ENCODE results near the gene RERE.

Gene RERE

GRCh38 chr1:8525216-8525557, 292.3 kb downstream of the RERE start:
- H3K27ac ChIP-seq: peak overlapping the region; percentile 72
- no peaks in the 10 kb centered on the region for H3K9me3 ChIP-seq (ENCODE audit: low read depth, low read length)
- no peak for DNase-seq (ENCODE audit: low read depth, low spot score)
- peak overlapping the region; percentile 76 for H3K4me3 ChIP-seq
- no peak for TF ChIP-seq FOXP2 (optimal IDR thresholded peaks at IDR 0.05; ENCODE audit: control extremely low read depth, extremely low read length, insufficient read depth)
- TF ChIP-seq POLR2AphosphoS5 (IDR thresholded peaks at IDR 0.05; ENCODE audit: borderline replicate concordance, low read depth, low read length): no peak
- no peak for TF ChIP-seq EZH2 (IDR thresholded peaks at IDR 0.05)
- H3K36me3 ChIP-seq (ENCODE audit: insufficient read depth, low read length): 0 out of 2 replicates have a peak, but pooled peaks cover 4% of the 10 kb centered on the region
- H3K9ac ChIP-seq (ENCODE audit: insufficient read length): peak overlapping the region; percentile 69

- Histone ChIP-seq H3K27ac (no peak overlapping the region), H3K9ac (ENCODE audit: insufficient read length) (peak overlapping the region; percentile 69), H3K4me3 (peak overlapping the region; percentile 76), H3K36me3 (ENCODE audit: insufficient read depth, low read length) (0 out of 2 replicates have a peak, but pooled peaks cover 4% of the 10 kb centered on the region), H3K9me3 (ENCODE audit: low read depth, low read length) (no peaks in the 10 kb centered on the region)
- DNase-seq (ENCODE audit: low read depth, low spot score): no peak
- TF ChIP-seq FOXP2 (optimal IDR thresholded peaks at IDR 0.05; ENCODE audit: control extremely low read depth, extremely low read length, insufficient read depth) (no peak), EZH2 (IDR thresholded peaks at IDR 0.05) (no peak), POLR2AphosphoS5 (IDR thresholded peaks at IDR 0.05; ENCODE audit: borderline replicate concordance, low read depth, low read length) (no peak)
Measured at GRCh38 chr1:8524627-8525157, 292.7 kb downstream of the RERE start.

- no peak overlapping the region for H3K4me3 ChIP-seq
- no peak for DNase-seq (ENCODE audit: low read depth, low spot score)
- H3K9me3 ChIP-seq (ENCODE audit: low read depth, low read length): no peaks in the 10 kb centered on the region
- no peak for TF ChIP-seq POLR2AphosphoS5 (IDR thresholded peaks at IDR 0.05; ENCODE audit: borderline replicate concordance, low read depth, low read length)
- TF ChIP-seq EZH2 (IDR thresholded peaks at IDR 0.05): no peak
- no peak for TF ChIP-seq FOXP2 (optimal IDR thresholded peaks at IDR 0.05; ENCODE audit: control extremely low read depth, extremely low read length, insufficient read depth)
- H3K36me3 ChIP-seq (ENCODE audit: insufficient read depth, low read length): 0 out of 2 replicates have a peak, but pooled peaks cover 4% of the 10 kb centered on the region
- no peak overlapping the region for H3K9ac ChIP-seq (ENCODE audit: insufficient read length)
- no peak overlapping the region for H3K27ac ChIP-seq
Measured at GRCh38 chr1:8523666-8524206, 293.7 kb downstream of the RERE start.

- H3K9ac ChIP-seq (ENCODE audit: insufficient read length): peak overlapping the region; percentile 38
- TF ChIP-seq EZH2 (IDR thresholded peaks at IDR 0.05) (no peak), FOXP2 (optimal IDR thresholded peaks at IDR 0.05; ENCODE audit: control extremely low read depth, extremely low read length, insufficient read depth) (no peak), POLR2AphosphoS5 (IDR thresholded peaks at IDR 0.05; ENCODE audit: borderline replicate concordance, low read depth, low read length) (no peak)
- DNase-seq (ENCODE audit: low read depth, low spot score): peak; percentile 37
- peak overlapping the region; percentile 60 for H3K4me3 ChIP-seq
- 0 out of 2 replicates have a peak, but pooled peaks cover 4% of the 10 kb centered on the region for H3K36me3 ChIP-seq (ENCODE audit: insufficient read depth, low read length)
- no peaks in the 10 kb centered on the region for H3K9me3 ChIP-seq (ENCODE audit: low read depth, low read length)
- H3K27ac ChIP-seq: peak overlapping the region; percentile 84
Measured at GRCh38 chr1:8520483-8520966, 296.9 kb downstream of the RERE start.

- TF ChIP-seq FOXP2 (optimal IDR thresholded peaks at IDR 0.05; ENCODE audit: control extremely low read depth, extremely low read length, insufficient read depth): no peak
- TF ChIP-seq EZH2 (IDR thresholded peaks at IDR 0.05): no peak
- TF ChIP-seq POLR2AphosphoS5 (IDR thresholded peaks at IDR 0.05; ENCODE audit: borderline replicate concordance, low read depth, low read length): no peak
- no peak for DNase-seq (ENCODE audit: low read depth, low spot score)
- no peak overlapping the region for H3K27ac ChIP-seq
Measured at GRCh38 chr1:8519167-8519566, 298.3 kb downstream of the RERE start.

GRCh38 chr1:8518490-8518801, 299.0 kb downstream of the RERE start:
- TF ChIP-seq POLR2AphosphoS5 (IDR thresholded peaks at IDR 0.05; ENCODE audit: borderline replicate concordance, low read depth, low read length) (no peak), EZH2 (IDR thresholded peaks at IDR 0.05) (no peak), FOXP2 (optimal IDR thresholded peaks at IDR 0.05; ENCODE audit: control extremely low read depth, extremely low read length, insufficient read depth) (no peak)
- no peak for DNase-seq (ENCODE audit: low read depth, low spot score)
- H3K36me3 ChIP-seq (ENCODE audit: insufficient read depth, low read length): 0 out of 2 replicates have a peak, but pooled peaks cover 4% of the 10 kb centered on the region
- no peaks in the 10 kb centered on the region for H3K9me3 ChIP-seq (ENCODE audit: low read depth, low read length)
- H3K4me3 ChIP-seq: no peak overlapping the region
- H3K27ac ChIP-seq: peak overlapping the region; percentile 4; the same call in 1 of the 2 replicates
- H3K9ac ChIP-seq (ENCODE audit: insufficient read length): no peak overlapping the region

More at GRCh38 chr1:8519167-8519566, 298.3 kb downstream of the RERE start:
- no peak overlapping the region for H3K4me3 ChIP-seq
- 0 out of 2 replicates have a peak, but pooled peaks cover 4% of the 10 kb centered on the region for H3K36me3 ChIP-seq (ENCODE audit: insufficient read depth, low read length)
- H3K9me3 ChIP-seq (ENCODE audit: low read depth, low read length): no peaks in the 10 kb centered on the region
- H3K9ac ChIP-seq (ENCODE audit: insufficient read length): no peak overlapping the region

GRCh38 chr1:8517661-8518489, 299.6 kb downstream of the RERE start:
- TF ChIP-seq FOXP2 (optimal IDR thresholded peaks at IDR 0.05; ENCODE audit: control extremely low read depth, extremely low read length, insufficient read depth): no peak
- no peak for TF ChIP-seq EZH2 (IDR thresholded peaks at IDR 0.05)
- TF ChIP-seq POLR2AphosphoS5 (IDR thresholded peaks at IDR 0.05; ENCODE audit: borderline replicate concordance, low read depth, low read length): no peak
- Histone ChIP-seq H3K27ac (peak overlapping the region; percentile 55), H3K4me3 (no peak overlapping the region), H3K9ac (ENCODE audit: insufficient read length) (no peak overlapping the region), H3K9me3 (ENCODE audit: low read depth, low read length) (no peaks in the 10 kb centered on the region), H3K36me3 (ENCODE audit: insufficient read depth, low read length) (0 out of 2 replicates have a peak, but pooled peaks cover 1% of the 10 kb centered on the region)
- DNase-seq (ENCODE audit: low read depth, low spot score): no peak

Measured in SK-N-MC (cell line).